Keratinocyte (primary cell): Measurements from ENCODE around the gene CDRT4. TPM values are rescaled to one million over a fixed set of nuclear protein-coding genes. Genes with fewer than 3 reads are reported as not detected.

Source experiments
- DNase-seq: peaks from one replicate; pipeline ENCODE4 v3.0.0-alpha.2; 2011; ENCODE audit warnings: low read depth, missing footprints, low spot score
- FAIRE-seq: peaks from 2 replicates; lab custom pipeline; 2011; peaks lifted over from hg19 to GRCh38; lab: Jason Lieb, UNC
- H2AFZ ChIP-seq: 2 replicates; pipeline ENCODE4 v1.6.0; 2012; ENCODE audit warnings: low read length, control low read depth, inconsistent platforms; ENCODE audit not compliant: control insufficient read depth
- H3K27ac ChIP-seq: 2 replicates; pipeline ENCODE4 v1.5.1; 2011; ENCODE audit warnings: low read length; ENCODE audit not compliant: control insufficient read depth, insufficient read depth
- H3K27me3 ChIP-seq: 3 replicates; pipeline ENCODE4 v1.6.0; 2011; ENCODE audit warnings: low read length; ENCODE audit not compliant: control insufficient read depth, insufficient read depth; ENCODE audit errors: extremely low read depth
- H3K36me3 ChIP-seq, 2 experiments: 2 replicates in 1 of 2; 3 replicates in 1 of 2; pipeline ENCODE4 v1.5.1; 2011; ENCODE audit warnings: low read length in 2 of 2, mild to moderate bottlenecking in 1 of 2; ENCODE audit not compliant: control insufficient read depth in 2 of 2, insufficient read depth in 2 of 2; ENCODE audit errors: extremely low read depth in 1 of 2
- H3K4me1 ChIP-seq: 3 replicates; pipeline ENCODE4 v1.5.1; 2011; ENCODE audit warnings: low read length; ENCODE audit not compliant: control insufficient read depth, insufficient read depth; ENCODE audit errors: extremely low read depth
- H3K4me2 ChIP-seq: 3 replicates; pipeline ENCODE4 v1.6.0; 2011; ENCODE audit warnings: low read depth, low read length; ENCODE audit not compliant: control insufficient read depth, insufficient read depth; ENCODE audit errors: extremely low read depth
- H3K4me3 ChIP-seq, 3 experiments: fragments of 200-600 bp in 1 of 3; sonication (generic) in 1 of 3; 2 replicates in 2 of 3; 3 replicates in 1 of 3; pipeline ENCODE4 v1.5.1; 2011 to 2016; ENCODE audit warnings: low read length in 3 of 3, mild to moderate bottlenecking in 3 of 3, control low read depth in 2 of 3, inconsistent platforms in 1 of 3, low read depth in 1 of 3, mixed read lengths in 1 of 3, mixed run types in 1 of 3, moderate library complexity in 1 of 3; ENCODE audit not compliant: control insufficient read depth in 2 of 3, insufficient read depth in 2 of 3; ENCODE audit errors: extremely low read depth in 1 of 3
- H3K79me2 ChIP-seq: 2 replicates; pipeline ENCODE4 v1.6.0; 2012; ENCODE audit warnings: low read length; ENCODE audit not compliant: control insufficient read depth, insufficient read depth
- H3K9ac ChIP-seq: 3 replicates; pipeline ENCODE4 v1.6.0; 2011; ENCODE audit warnings: low read length; ENCODE audit not compliant: control insufficient read depth, insufficient read depth; ENCODE audit errors: extremely low read depth
- H3K9me1 ChIP-seq: 3 replicates; pipeline ENCODE4 v1.6.0; 2011; ENCODE audit warnings: low read length; ENCODE audit not compliant: control insufficient read depth, insufficient read depth; ENCODE audit errors: extremely low read depth
- H3K9me3 ChIP-seq: 2 replicates; pipeline ENCODE4 v1.5.1; 2012; ENCODE audit warnings: low read depth, low read length; ENCODE audit not compliant: control insufficient read depth
- H4K20me1 ChIP-seq: 3 replicates; pipeline ENCODE4 v1.6.0; 2011; ENCODE audit warnings: low read length; ENCODE audit not compliant: control insufficient read depth, insufficient read depth; ENCODE audit errors: extremely low read depth
- EZH2 ChIP-seq: IDR thresholded peaks from one replicate; pipeline ENCODE4 v1.6.1; 2012; ENCODE audit warnings: inconsistent platforms, mild to moderate bottlenecking, low read length, moderate library complexity
- dilution Hi-C: fragments of 300-500 bp; cut with MboI; formaldehyde crosslinking; loops from one replicate; pipeline ENCODE4 v1.7.0; 2020; ENCODE audit warnings: low sequenced_read_pairs; ENCODE audit not compliant: extremely low pct_ligation_motif_present
- polyA plus RNA-seq, 5 experiments: library from polyadenylated mRNA; depleted of rRNA in 3 of 5; stranded (reverse) in 3 of 5; stranded (forward) in 1 of 5; unstranded in 1 of 5; fragments of >200 nt; gene quantifications; 1 replicate in 1 of 5; 2 replicates in 3 of 5; 3 replicates in 1 of 5; pipeline versions ENCODE4 v1.2.1 to v1.2.3, GENCODE V29; 2011 to 2012; ENCODE audit warnings: missing spikeins in 2 of 5, low read depth in 1 of 5, low replicate concordance in 1 of 5
- TF ChIP-seq, protein P1 (sequence below), 3 experiments: IDR thresholded peaks in 1 of 3; conservative IDR thresholded peaks in 1 of 3; optimal IDR thresholded peaks in 1 of 3; 2 replicates in 2 of 3; 3 replicates in 1 of 3; pipeline versions ENCODE3 to v1.5.1; 2011; ENCODE audit warnings: low read length in 3 of 3, mild to moderate bottlenecking in 3 of 3, moderate library complexity in 2 of 3, control low read depth in 1 of 3, inconsistent platforms in 1 of 3; ENCODE audit not compliant: insufficient read depth in 2 of 3; ENCODE audit errors: extremely low read depth in 1 of 3

Gene CDRT4
- polyA plus RNA-seq, 1 donor (not counting 4 experiments of a cell fraction or from before 2014, with no cell fraction given) = 0.93 TPM

DNA sequence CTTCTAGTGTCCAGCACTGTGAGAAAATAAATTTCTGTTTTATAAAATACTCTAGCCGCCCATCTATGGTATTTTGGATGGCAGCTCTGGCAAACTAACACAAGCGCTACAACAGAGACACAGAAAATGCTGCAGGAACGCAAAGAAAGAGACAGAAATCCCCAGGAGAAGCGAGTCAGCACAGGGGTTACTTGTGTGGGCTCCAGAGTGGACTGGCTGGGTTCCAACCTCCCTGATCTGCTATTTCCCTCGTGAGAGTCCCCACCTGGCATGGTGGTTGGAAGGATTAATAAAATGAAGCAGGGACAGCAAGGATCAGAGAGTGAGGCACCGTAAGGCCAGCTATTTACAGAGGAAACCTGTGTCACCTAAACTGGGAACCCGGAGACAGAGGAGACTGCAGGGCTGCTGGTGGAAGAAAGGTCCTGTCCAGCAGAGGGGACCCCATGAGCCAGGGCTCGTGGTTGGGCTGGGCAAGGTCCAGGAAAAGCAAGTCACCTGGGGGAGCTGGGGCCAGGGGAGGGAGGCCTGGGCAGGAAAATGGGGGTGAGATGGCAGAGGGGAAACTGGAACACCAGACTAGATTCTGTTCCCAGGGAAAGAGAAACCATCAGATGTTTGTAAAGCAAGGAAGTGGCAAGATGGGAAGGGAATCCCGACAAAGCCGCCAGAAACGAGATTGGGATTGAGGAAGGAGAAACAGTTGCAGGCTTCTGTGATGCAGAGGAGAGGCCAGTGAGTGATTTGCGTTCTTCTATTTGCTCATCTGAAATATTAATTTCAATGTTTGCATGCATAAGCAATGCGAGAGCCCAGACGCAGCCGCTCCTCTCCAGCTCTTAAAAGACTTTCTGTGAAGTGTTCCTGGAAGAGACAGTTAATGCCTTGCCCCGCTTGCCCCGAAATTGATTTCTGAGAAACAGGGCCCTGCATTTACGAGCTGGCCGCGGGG is 63.0 kb downstream of the CDRT4 start:
- TF ChIP-seq, protein P1, sequence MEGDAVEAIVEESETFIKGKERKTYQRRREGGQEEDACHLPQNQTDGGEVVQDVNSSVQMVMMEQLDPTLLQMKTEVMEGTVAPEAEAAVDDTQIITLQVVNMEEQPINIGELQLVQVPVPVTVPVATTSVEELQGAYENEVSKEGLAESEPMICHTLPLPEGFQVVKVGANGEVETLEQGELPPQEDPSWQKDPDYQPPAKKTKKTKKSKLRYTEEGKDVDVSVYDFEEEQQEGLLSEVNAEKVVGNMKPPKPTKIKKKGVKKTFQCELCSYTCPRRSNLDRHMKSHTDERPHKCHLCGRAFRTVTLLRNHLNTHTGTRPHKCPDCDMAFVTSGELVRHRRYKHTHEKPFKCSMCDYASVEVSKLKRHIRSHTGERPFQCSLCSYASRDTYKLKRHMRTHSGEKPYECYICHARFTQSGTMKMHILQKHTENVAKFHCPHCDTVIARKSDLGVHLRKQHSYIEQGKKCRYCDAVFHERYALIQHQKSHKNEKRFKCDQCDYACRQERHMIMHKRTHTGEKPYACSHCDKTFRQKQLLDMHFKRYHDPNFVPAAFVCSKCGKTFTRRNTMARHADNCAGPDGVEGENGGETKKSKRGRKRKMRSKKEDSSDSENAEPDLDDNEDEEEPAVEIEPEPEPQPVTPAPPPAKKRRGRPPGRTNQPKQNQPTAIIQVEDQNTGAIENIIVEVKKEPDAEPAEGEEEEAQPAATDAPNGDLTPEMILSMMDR (optimal IDR thresholded peaks at IDR 0.05 in 1 of 3, IDR thresholded peaks at IDR 0.05 in 1 of 3, conservative IDR thresholded peaks at IDR 0.05 in 1 of 3; ENCODE audit: extremely low read depth in 1 of 3, insufficient read depth in 2 of 3, low read length in 3 of 3) = no peak
- TF ChIP-seq EZH2 = no peak
- no peak overlapping the region for H3K4me2 ChIP-seq
- no peak for FAIRE-seq

GRCh38 chr17:15403276-15403939 is 64.0 kb downstream of the CDRT4 start:
- Histone ChIP-seq H3K36me3 (no peaks in the 10 kb centered on the region), H3K27me3 (no peaks in the 10 kb centered on the region), H3K79me2 (no peaks in the 10 kb centered on the region), H3K4me2 (no peak overlapping the region), H3K4me3 (no peak overlapping the region), H4K20me1 (no peaks in the 10 kb centered on the region), H3K27ac (no peak overlapping the region), H3K9me1 (no peaks in the 10 kb centered on the region), H3K4me1 (peaks cover 7% of the 10 kb centered on the region), H3K9me3 (no peaks in the 10 kb centered on the region), H3K9ac (no peak overlapping the region), H2AFZ (no peak overlapping the region)
- dilution Hi-C loops = no loop called here
- TF ChIP-seq EZH2 = no peak
- TF ChIP-seq, protein P1 (optimal IDR thresholded peaks at IDR 0.05 in 1 of 3, IDR thresholded peaks at IDR 0.05 in 1 of 3, conservative IDR thresholded peaks at IDR 0.05 in 1 of 3; ENCODE audit: extremely low read depth in 1 of 3, insufficient read depth in 2 of 3, low read length in 3 of 3) = no peak
- FAIRE-seq = no peak
- DNase-seq = no peak

More for the DNA sequence above, 63.0 kb downstream of the CDRT4 start:
- Histone ChIP-seq H3K9ac (no peak overlapping the region), H3K79me2 (no peaks in the 10 kb centered on the region), H3K4me1 (peaks cover 7% of the 10 kb centered on the region), H3K27me3 (no peaks in the 10 kb centered on the region), H4K20me1 (no peaks in the 10 kb centered on the region), H3K9me1 (no peaks in the 10 kb centered on the region), H3K27ac (no peak overlapping the region), H2AFZ (no peak overlapping the region), H3K36me3 (no peaks in the 10 kb centered on the region), H3K9me3 (no peaks in the 10 kb centered on the region), H3K4me3 (no peak overlapping the region)
- dilution Hi-C loops = no loop called here
- no peak for DNase-seq
